Measurements from ENCODE around the gene LRRC8E. TPM values are rescaled to one million over a fixed set of nuclear protein-coding genes. Genes with fewer than 3 reads are reported as not detected.

LRRC8E gene
- total and polyA plus RNA-seq, 2 of the 8 experiments (the other 6 are each of a cell fraction or from before 2014, with no cell fraction given) = 2.7 to 2.9 TPM

- TF ChIP-seq CHD7 (IDR thresholded peaks at IDR 0.05; ENCODE audit: insufficient replicate concordance, low read length) (no peak), SAP30 (IDR thresholded peaks at IDR 0.05; ENCODE audit: insufficient read depth, insufficient replicate concordance, low read length) (no peak), RAD21 (IDR thresholded peaks at IDR 0.05 in 1 of 2, conservative IDR thresholded peaks at IDR 0.05 in 1 of 2; ENCODE audit: low read depth in 2 of 2, low read length in 2 of 2) (no peak), SUZ12 (IDR thresholded peaks at IDR 0.05; ENCODE audit: low read length) (no peak), POU5F1 (IDR thresholded peaks at IDR 0.05; ENCODE audit: low read depth, low read length) (no peak), EGR1 (IDR thresholded peaks at IDR 0.05; ENCODE audit: borderline replicate concordance, low read depth, low read length) (no peak), TBP (IDR thresholded peaks at IDR 0.05; ENCODE audit: low read depth, low read length) (no peak), TCF12 (IDR thresholded peaks at IDR 0.05; ENCODE audit: low read depth, low read length) (no peak), CBX5 (IDR thresholded peaks at IDR 0.05; ENCODE audit: low read depth, low read length) (no peak), TAF7 (optimal IDR thresholded peaks at IDR 0.05; ENCODE audit: borderline replicate concordance, low read depth, low read length) (no peak)
These were observed 9.1 kb upstream of the LRRC8E start (continued) for GRCh38 chr19:7879111-7879807.

Measured in H1 (cell line).